ENCODE data around the gene HAND2.

HAND2 gene

GRCh38 chr4:173529477-173530325 is at the start of gene HAND2:
TSS of gene HAND2 (minus strand) at chr4:173530229. CDS start at chr4:173529289, 940 bp downstream.
- DNase-seq = no peak

GRCh38 chr4:173578956-173579355 is 48.9 kb upstream of the HAND2 start:
- DNase-seq = no peak

DNA sequence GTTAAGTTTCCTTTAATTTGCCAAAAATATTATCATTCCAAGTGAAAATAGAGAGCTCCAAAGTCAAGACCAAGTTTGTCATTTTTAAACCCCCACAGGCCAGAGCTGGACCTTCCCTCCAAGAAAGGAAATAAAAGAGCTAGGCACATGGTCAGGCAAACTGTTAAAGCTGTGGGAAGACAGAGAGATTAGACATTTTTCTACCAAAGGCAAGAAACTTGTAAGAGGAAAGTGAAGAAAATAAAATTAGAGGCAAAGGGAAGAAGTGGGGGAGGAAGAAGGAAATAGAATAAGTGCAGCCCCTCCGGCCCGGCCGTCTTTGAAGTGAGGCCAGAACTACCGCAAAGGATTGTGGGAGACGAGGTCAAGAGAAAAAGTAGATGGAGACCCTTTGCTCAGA is 47.9 kb upstream of the HAND2 start:
- no peak for DNase-seq

GRCh38 chr4:173575482-173576152 is 45.6 kb upstream of the HAND2 start:
- no peak for DNase-seq

DNA sequence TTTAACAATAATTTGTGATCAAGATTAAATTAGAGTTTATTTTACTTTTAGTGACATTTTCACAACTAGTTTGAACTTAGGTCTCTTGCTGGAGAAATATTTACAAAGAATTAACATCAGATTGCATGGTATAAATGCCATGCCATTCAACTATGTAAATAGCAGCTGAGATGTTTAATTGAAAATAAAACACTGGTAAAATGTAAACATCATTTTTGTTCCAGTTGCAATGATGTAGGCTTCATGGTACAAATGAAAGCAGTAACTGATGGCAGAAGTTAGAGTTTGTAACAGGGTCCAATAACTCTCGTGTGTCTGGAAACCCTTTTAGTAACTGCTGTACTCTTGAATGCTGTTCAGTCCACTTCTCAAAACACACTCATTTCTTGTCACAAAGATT is 43.7 kb upstream of the HAND2 start:
- DNase-seq = no peak

GRCh38 chr4:173573286-173573685 is 43.3 kb upstream of the HAND2 start:
- no peak for DNase-seq

- DNase-seq = no peak
Measured at GRCh38 chr4:173572493-173573129, 42.6 kb upstream of the HAND2 start.

DNA sequence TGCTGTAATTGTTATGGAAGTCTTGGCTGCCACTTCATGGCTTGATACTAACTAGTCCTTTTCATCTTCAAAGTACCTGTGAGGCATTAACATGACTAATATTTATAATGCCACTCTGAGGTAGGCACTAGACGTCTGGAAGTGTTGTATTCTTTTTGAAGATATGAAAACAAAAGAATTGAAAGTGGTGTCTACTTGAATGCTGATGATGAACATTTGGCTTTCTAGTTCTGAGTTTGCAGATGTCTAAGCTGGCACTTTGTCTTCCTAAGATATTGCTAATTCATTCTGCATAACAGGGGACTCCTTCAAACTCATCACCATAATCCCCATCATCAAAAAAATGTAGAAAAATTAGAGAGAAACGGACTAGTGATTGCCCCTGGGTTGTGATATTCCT is 41.6 kb upstream of the HAND2 start:
- no peak for DNase-seq

- DNase-seq = no peak
Measured at GRCh38 chr4:173565281-173565680, 35.3 kb upstream of the HAND2 start.

DNA sequence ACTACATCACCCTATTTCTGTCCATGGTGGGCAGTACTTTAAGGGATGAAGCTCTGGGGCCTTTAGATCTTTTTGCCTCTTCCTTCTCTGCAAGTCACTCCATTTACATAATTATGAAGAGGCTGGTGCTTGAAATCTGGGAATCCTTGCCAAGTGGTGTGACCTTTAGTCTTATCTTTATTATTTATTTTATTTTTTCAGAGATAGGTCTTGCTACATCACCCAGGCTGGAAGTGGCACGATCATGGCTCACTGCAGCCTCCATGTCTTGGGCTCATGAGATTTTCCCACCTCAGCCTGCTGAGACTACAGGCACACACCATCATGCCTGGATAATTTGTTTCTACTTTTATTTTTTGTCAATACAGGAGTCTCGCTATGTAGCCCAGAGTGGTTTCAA is 34.4 kb upstream of the HAND2 start:
- DNase-seq = no peak

- no peak for DNase-seq
Measured at GRCh38 chr4:173560896-173561295, 30.9 kb upstream of the HAND2 start.

GRCh38 chr4:173556398-173557131 is 26.5 kb upstream of the HAND2 start:
- DNase-seq = no peak

DNA sequence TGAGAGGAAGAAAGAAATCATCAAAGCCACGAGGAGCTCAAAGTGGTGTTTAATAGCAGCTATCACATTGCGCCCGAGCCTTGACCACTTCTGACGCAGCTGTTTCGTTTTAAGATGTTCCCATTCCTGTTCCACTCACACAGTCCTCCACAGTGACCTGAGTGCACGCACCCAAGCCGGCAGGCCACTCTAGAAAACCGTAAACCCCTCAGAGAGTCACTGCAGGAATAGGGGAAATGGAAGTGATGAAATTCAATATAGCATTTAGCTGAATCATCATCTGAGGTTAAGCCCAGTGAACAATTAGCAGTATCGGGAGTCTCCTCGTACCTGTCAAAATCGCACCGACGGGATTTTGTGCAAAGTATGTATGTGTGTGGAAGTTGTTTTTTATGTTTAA is 17.9 kb upstream of the HAND2 start:
- no peak for DNase-seq

DNA sequence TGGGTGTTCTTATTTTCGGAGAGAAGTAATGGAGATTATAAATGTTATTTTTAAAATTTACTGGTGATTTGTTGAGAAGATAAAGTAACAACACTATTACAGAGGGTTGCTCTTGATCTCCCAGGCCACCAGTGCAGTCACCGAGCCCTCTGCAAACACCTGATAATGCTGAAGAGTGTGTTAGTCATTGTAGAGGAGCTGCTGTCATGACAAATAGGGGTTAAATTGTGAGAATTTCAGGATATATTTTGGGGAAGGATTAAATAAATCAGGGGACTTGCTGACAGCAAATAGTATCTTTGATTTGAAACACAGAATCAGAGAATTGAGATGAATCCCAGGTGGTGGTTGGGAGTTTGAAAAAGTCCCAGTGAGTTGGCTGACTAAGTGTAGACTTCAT is 16.7 kb upstream of the HAND2 start:
- no peak for DNase-seq

DNA sequence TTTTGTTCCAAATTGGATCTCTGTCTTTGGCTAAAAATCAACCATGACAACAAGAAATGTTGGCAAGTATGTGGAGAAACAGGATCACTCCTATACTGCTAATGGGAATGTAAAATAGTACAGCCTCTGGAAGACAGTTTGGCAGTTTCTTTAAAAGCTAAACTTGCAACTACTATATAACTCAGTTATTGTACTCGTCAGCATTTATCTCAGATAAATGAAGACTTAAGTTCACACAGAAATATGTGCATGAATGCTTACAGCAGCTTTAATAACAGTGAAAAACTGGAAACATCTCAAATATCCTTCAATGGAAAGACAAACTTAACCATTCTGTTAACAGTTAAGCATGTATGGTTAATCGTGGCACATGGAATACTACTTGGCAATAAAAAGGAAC is 15.4 kb upstream of the HAND2 start:
- DNase-seq = no peak

DNA sequence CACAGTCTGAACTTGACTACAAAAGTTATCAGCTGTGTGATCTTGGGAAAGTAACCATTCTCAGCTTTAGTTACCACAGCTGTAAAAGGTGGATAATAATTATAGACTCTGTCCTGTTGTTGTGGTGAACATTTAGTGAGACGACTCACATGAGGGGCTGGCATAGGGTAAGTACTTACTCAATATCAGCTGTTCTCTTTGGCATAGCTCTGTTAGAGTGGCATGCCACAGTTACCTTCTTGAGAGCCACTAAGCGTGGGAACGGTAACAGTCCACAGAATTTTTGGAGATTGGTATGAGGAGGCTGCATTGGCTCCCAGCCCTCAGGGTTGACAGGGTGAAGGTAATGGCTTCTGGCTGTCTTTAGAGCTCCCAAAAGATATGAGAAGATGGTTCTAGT is 13.2 kb upstream of the HAND2 start:
- no peak for DNase-seq

DNA sequence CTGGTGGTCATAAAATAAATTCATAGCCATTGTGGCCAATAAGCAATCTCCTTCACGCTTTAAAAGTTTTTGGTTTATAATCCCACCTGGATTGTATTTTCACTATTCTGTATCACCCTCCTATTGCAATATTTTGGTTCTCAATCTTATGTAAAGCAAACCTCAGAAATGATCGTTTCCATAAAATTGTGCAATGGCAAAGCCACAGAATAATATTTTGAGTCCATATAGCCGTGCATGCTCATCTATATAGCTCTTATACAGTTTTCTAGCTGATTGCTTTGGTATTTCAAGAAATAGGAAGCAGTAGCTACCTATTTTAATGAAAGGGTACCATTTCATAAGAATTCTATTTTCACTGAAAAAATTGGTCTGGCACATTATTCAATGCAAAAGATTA is 10.0 kb upstream of the HAND2 start:
- DNase-seq = no peak

GRCh38 chr4:173538909-173539445 is 8.9 kb upstream of the HAND2 start:
- no peak for DNase-seq

- DNase-seq = no peak
Measured at GRCh38 chr4:173538148-173538908, 8.3 kb upstream of the HAND2 start.

- DNase-seq = no peak
Measured at GRCh38 chr4:173537613-173538147, 7.7 kb upstream of the HAND2 start.

DNA sequence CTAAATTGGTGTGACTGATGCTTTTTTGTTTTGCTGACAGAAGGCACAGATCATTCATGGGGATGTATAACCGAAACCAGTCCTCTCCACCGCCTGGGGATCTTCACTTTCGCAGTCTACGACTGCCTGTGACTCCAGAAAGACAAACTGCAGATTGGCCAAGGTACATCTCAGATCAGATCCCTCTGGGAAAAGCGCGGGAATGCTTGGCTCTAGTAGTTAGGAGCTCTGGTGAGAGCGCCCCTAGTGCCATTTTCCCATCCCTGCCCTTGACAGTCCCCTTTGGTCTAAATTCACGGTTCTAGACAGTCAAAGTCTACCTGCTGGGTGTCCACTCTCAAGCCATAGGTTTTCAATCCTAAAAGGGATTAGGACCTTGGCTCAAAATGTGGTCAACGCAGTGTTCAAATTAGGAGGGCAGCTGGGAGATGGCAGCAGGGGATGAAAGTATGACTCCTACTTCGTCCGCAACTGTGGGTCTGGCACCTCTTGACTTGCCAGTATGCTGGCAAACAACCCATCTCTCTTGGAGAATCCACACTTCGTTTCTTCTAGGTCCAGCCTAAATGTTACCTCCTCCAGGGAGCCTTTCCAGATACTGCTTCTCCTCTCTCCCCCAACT is 6.9 kb upstream of the HAND2 start:
- no peak for DNase-seq

Measured in CD4-positive, alpha-beta T cell treated with Interleukin-4 for 1 hour (primary cell).